Measurements from ENCODE around the gene CAMTA1.

DNA sequence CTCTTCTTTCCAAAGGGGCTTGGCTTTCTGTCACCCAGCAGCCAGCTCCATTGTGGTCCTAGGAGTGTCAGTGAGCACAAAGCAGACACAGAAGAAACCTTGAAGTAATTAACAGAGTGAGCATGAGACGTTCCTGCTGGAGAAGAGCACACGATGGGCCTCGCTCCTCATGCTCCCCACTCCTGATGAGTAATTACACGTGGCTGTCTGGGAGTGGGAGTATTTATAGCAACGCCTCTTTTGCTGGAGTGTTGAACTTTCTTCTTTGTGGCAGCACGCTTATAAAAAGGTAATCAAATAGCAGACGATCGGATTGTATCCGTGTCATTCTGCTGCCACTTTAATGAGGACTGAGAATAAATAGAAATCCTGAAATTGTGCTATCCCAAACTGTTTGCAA is 185.8 kb downstream of the CAMTA1 start:
- TF ChIP-seq, protein P1, sequence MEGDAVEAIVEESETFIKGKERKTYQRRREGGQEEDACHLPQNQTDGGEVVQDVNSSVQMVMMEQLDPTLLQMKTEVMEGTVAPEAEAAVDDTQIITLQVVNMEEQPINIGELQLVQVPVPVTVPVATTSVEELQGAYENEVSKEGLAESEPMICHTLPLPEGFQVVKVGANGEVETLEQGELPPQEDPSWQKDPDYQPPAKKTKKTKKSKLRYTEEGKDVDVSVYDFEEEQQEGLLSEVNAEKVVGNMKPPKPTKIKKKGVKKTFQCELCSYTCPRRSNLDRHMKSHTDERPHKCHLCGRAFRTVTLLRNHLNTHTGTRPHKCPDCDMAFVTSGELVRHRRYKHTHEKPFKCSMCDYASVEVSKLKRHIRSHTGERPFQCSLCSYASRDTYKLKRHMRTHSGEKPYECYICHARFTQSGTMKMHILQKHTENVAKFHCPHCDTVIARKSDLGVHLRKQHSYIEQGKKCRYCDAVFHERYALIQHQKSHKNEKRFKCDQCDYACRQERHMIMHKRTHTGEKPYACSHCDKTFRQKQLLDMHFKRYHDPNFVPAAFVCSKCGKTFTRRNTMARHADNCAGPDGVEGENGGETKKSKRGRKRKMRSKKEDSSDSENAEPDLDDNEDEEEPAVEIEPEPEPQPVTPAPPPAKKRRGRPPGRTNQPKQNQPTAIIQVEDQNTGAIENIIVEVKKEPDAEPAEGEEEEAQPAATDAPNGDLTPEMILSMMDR (IDR thresholded peaks at IDR 0.05), result no peak
- TF ChIP-seq POLR2AphosphoS5 (IDR thresholded peaks at IDR 0.05) (no peak), EP300 (IDR thresholded peaks at IDR 0.05) (no peak)

Measured in upper lobe of left lung (tissue), 4 donors.